ENCODE results near the gene THAP11. TPM values are rescaled to one million over a fixed set of nuclear protein-coding genes. Genes with fewer than 3 reads are reported as not detected.

Gene THAP11
- total RNA-seq, 2 donors from 2014 or later: 31.7 to 39.2 TPM

DNA sequence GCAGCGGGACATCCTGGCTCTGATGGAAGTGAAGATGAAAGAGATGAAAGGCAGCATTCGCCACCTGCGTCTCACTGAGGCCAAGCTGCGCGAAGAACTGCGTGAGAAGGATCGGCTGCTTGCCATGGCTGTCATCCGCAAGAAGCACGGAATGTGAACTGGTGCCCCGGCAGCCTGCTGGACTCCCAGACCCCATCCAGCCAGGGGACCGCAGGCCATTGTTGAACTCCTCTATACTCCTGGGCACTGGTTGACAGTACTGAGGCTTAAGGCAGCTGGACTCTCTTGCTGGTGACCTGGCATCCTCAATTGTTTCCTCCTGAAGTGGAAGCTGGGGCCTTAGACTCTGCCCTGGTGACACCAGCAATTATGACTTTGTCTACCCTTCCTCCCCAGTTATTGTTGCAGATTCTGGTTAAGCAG is 1.2 kb downstream of the THAP11 start:
- no peaks in the 10 kb centered on the region for H3K9me3 Mint-ChIP-seq
- H3K27me3 Mint-ChIP-seq (ENCODE audit: low read depth): no peaks in the 10 kb centered on the region
- H3K27ac Mint-ChIP-seq: peak overlapping the region; percentile 89
- H3K4me1 Mint-ChIP-seq (ENCODE audit: low read depth): peaks cover 53% of the 10 kb centered on the region
- no peak for DNase-seq
- ATAC-seq (replicated peaks in 1 of 2): no peak
- peaks cover 3 to 5% of the 10 kb centered on the region in 2 donors for H3K36me3 Mint-ChIP-seq (ENCODE audit: insufficient read depth in 2 of 2)
- peak overlapping the region; percentile 92 to 98 for H3K4me3 Mint-ChIP-seq

DNA sequence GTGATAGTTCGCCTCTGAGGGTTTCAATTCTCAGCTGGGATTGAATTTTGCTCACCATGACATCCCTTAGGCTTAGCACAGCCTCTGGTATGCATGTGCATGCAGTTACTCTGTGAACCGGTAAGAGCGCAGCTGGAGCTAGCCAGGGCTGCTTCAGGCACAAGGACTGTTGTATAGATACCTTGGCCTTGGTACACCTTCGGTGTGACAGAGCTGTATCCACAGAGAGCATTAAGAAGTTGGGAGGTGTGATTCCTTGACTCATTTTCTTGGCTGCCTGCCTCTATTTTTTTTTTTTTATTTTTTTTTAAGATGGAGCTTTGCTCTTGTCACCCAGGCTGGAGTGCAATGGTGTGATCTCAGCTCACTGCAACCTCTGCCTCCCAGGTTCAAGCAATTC is 2.4 kb downstream of the THAP11 start:
- Mint-ChIP-seq H3K9me3 (no peaks in the 10 kb centered on the region), H3K27me3 (ENCODE audit: low read depth) (no peaks in the 10 kb centered on the region), H3K27ac (peak overlapping the region; percentile 75), H3K4me3 (peak overlapping the region; percentile 98 to 100), H3K36me3 (ENCODE audit: insufficient read depth in 2 of 2) (peaks cover 3 to 5% of the 10 kb centered on the region in 2 donors), H3K4me1 (ENCODE audit: low read depth) (peaks cover 55% of the 10 kb centered on the region)
- DNase-seq: no peak
- ATAC-seq (replicated peaks in 1 of 2): no peak

DNA sequence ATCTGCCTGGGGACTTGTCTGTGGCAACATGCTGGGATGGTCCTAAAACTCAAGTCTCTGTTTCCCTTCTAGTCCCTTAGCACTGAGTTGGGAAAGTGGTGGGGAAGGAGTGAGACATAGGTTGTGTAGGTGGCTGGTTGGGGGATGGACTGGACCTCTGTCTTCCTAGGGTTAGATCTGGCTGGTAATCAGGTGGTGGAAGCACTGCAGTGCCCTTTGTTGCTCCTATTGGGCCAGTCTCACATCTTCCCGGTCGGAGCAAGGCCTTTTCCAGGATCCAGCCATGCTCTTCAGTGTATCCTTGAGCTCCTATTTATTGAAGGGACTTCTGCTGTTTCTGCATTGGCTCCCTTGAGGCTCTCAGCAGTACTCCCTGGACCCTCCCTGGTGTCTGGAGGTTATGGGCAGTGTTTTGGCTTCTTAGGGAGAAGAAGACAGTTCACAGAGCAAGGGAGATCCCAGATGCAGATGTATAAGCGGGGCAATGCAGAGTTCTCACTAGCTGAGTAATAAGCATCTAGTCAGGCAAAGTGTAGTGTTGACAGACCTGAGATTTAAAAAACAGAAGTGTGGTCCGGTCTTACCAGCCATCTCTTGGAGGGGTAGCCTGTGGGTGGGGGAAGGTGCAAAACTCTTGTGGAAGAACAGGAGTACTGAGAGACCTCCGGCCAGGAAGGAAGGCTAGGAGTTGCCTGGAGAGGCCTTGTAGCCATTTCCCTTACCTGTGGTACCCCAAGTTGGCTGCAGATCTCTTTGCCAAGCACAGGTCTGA is 3.4 kb downstream of the THAP11 start:
- DNase-seq (no peak), ATAC-seq (replicated peaks in 1 of 2) (no peak)
- H3K27ac Mint-ChIP-seq: peak overlapping the region; percentile 95
- peaks cover 5% of the 10 kb centered on the region in 2 donors for H3K36me3 Mint-ChIP-seq (ENCODE audit: insufficient read depth in 2 of 2)
- no peaks in the 10 kb centered on the region for H3K9me3 Mint-ChIP-seq
- H3K4me3 Mint-ChIP-seq: peak overlapping the region; percentile 98 to 100
- no peaks in the 10 kb centered on the region for H3K27me3 Mint-ChIP-seq (ENCODE audit: low read depth)
- peaks cover 62% of the 10 kb centered on the region for H3K4me1 Mint-ChIP-seq (ENCODE audit: low read depth)

DNA sequence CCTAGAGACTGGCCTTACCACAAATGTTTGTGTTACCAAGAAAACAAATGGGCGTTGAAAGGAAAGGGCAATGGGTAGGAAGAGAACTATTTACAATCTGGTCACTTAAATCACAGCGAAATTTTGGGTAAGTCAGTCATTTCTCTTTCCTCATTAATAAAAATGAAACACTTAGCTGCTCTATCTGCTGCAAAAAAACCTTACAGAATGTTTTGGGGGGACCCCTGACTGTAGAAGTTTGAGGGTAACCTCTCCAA is 3.9 kb downstream of the THAP11 start:
- DNase-seq (no peak), ATAC-seq (replicated peaks in 1 of 2) (no peak)
- H3K36me3 Mint-ChIP-seq (ENCODE audit: insufficient read depth in 2 of 2): peaks cover 5% of the 10 kb centered on the region in 2 donors
- H3K27me3 Mint-ChIP-seq (ENCODE audit: low read depth): no peaks in the 10 kb centered on the region
- no peaks in the 10 kb centered on the region for H3K9me3 Mint-ChIP-seq
- H3K4me3 Mint-ChIP-seq: peak overlapping the region; percentile 98 to 100
- H3K27ac Mint-ChIP-seq: peak overlapping the region; percentile 95
- peaks cover 62% of the 10 kb centered on the region for H3K4me1 Mint-ChIP-seq (ENCODE audit: low read depth)

DNA sequence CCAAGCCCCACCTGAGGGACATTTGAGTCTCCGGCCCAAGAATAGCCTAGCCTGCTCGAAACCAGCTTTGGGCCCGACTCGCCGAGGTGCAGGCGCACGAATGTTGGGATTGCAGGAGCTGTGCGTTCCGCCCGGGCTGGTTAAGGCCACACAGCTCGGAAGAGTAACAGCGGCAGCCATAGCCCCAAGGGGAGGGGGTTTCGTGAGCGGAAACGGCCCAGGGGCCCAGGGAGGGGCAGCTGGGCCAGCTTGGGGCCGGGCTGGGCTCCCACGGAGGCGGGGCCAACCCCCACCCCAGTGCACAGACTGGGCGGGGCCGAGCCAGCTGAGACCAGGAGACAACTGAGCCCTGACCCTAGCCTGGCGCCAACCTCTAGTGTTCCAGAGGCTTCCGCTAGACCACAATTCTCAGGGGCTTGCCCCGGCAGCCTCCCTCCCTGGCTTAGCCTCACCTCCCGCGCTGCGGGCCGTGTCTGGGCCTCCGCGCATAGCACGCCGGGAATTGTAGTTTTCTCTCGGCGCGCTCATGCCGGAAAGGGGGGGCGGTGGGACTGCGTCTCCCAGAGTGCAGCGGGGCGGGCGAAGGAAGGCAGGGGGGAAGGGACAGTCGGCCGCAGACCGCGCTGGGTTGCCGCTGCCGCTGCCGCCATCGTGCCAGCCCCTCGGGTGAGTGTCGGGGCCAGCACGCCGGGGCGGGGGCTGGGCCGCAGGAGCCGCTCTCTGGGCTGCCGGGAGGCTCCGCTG is 4.4 kb downstream of the THAP11 start, which contains the start of gene NUTF2:
TSS of gene NUTF2 (plus strand) at position 614 of the 744 bp plus-strand sequence. CDS start 18,198 bp downstream, outside the sequence.
- Mint-ChIP-seq H3K4me3 (peak within 1 kb of the TSS; percentile 98 to 100), H3K27ac (peak within 1 kb of the TSS; percentile 95), H3K9me3 (no peaks in the 10 kb centered on the region), H3K36me3 (ENCODE audit: insufficient read depth in 2 of 2) (peaks cover 5% of the 10 kb centered on the region in 2 donors), H3K27me3 (ENCODE audit: low read depth) (no peaks in the 10 kb centered on the region), H3K4me1 (ENCODE audit: low read depth) (peaks cover 59% of the 10 kb centered on the region)
- peak; percentile 97 for DNase-seq
- peak; percentile 72 to 73 for ATAC-seq (replicated peaks in 1 of 2)

DNA sequence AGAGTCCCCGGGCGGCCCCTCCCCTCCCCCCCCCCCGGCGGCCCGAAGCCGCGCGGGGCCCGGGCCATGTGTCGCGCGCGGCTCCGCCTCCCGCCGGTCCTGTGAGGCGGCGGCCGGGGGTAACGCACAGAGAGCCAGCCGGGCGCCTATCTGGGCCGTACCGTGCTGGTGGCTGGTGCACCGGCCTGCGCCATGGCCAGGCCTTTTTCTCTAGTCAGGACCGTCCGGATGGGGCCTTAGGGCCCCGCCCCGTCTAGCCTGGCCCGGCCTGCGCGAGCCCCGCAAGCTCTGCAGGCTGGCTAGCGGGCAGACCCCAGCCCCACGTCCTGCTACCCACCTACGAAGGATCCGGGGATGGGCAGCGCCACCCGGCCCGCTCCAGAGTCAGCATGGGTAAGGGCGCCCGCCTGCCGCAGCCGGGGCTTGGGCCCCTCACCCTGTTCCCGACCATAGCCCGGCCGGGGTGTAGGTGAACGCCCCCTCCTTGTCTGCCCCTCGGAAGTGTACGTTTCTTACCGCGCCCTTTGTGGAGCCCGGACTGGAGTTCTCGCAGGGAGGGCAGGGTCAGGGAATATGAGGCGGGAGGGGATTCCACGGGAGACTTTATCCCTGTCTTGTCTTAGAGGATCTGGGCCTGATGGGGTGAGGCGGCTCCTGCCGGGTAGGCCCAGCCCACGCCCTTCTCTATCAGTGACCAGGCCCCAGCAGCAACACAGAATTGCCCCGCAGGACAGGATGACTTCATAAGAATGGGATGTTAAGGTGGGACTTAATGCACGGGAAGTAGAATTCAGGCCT is 5.1 kb downstream of the THAP11 start, which contains the start of gene CENPT:
TSS of gene CENPT (minus strand) at position 630 of the 798 bp plus-strand sequence. CDS start 13,834 bp downstream, outside the sequence.
- Mint-ChIP-seq H3K36me3 (ENCODE audit: insufficient read depth in 2 of 2) (peaks cover 5% of the 10 kb centered on the region in 2 donors), H3K4me1 (ENCODE audit: low read depth) (peaks cover 57% of the 10 kb centered on the region), H3K9me3 (no peaks in the 10 kb centered on the region), H3K27ac (peak within 1 kb of the TSS; percentile 82), H3K4me3 (peak within 1 kb of the TSS; percentile 98 to 100), H3K27me3 (ENCODE audit: low read depth) (no peaks in the 10 kb centered on the region)
- ATAC-seq (replicated peaks in 1 of 2): peak; percentile 48 to 50
- no peak for DNase-seq

DNA sequence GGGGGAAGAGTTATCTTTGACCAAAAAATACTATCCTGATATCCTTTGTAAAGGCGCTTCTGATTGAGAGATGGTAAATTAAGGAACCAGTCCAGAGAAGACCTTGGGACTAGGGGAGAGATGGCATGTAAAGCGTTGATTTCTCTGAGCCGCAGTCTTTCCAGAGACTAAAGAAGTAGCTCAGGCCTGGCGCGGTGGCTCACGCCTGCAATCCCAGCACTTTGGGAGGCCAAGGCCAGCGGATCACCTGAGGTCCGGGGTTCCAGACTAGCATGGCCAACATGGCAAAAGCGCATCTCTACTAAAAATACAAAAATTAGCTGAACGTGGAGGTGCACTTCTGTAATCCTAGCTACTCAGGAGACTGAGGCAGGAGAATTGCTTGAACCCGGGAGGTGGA is 6.0 kb downstream of the THAP11 start:
- Mint-ChIP-seq H3K27me3 (ENCODE audit: low read depth) (no peaks in the 10 kb centered on the region), H3K4me1 (ENCODE audit: low read depth) (peaks cover 51% of the 10 kb centered on the region), H3K27ac (no peak overlapping the region), H3K36me3 (ENCODE audit: insufficient read depth in 2 of 2) (peaks cover 4 to 5% of the 10 kb centered on the region in 2 donors), H3K4me3 (peak overlapping the region; percentile 82 to 84), H3K9me3 (no peaks in the 10 kb centered on the region)
- ATAC-seq (replicated peaks in 1 of 2): no peak
- DNase-seq: no peak

DNA sequence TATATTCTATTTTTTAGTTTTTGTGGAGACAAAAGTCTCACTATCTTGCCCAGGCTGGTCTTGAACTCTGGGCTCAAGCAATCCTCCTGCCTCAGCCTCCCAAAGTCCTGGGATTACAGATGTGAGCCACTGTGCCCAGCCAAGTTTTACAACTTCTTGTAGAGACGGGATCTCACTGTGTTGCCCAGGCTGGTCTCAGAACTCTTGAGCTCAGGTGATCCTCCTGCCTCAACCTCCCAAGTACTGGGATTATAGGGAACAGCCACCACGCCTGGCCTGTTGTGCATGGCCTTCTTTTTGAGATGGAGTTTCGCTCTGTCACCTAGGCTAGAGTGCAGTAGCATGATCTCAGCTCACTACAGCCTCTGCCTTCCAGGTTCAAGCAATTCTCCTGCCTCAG is 11.6 kb downstream of the THAP11 start:
- peaks cover 48% of the 10 kb centered on the region for H3K4me1 Mint-ChIP-seq (ENCODE audit: low read depth)
- ATAC-seq (replicated peaks in 1 of 2): no peak
- H3K27me3 Mint-ChIP-seq (ENCODE audit: low read depth): no peaks in the 10 kb centered on the region
- H3K9me3 Mint-ChIP-seq: no peaks in the 10 kb centered on the region
- H3K36me3 Mint-ChIP-seq (ENCODE audit: insufficient read depth in 2 of 2): peaks cover 0 to 5% of the 10 kb centered on the region in 2 donors
- no peak overlapping the region for H3K27ac Mint-ChIP-seq
- H3K4me3 Mint-ChIP-seq: no peak overlapping the region
- DNase-seq: no peak

DNA sequence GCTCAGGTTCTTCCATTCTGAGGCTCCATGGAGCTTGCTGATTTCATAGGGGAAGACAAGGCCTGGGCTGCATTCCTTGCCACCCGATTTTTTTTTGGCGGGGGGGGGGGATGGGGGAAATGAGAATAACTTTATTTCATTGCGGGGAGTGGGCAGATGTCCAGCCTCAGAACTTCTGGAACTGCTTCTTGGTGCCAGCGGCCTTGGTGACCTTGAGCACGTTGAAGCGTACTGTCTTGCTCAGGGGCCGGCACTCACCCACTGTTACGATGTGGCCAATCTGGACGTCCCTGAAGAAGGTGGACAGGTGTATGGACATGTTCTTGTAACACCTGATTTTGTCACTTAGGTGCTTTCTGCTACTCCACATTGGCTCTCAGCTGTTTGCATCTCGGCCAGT is 13.7 kb downstream of the THAP11 start:
- DNase-seq (no peak), ATAC-seq (replicated peaks in 1 of 2) (no peak)
- no peaks in the 10 kb centered on the region for H3K9me3 Mint-ChIP-seq
- H3K4me1 Mint-ChIP-seq (ENCODE audit: low read depth): peaks cover 41% of the 10 kb centered on the region
- H3K27ac Mint-ChIP-seq: no peak overlapping the region
- H3K4me3 Mint-ChIP-seq: no peak overlapping the region
- H3K27me3 Mint-ChIP-seq (ENCODE audit: low read depth): no peaks in the 10 kb centered on the region
- peaks cover 0 to 4% of the 10 kb centered on the region in 2 donors for H3K36me3 Mint-ChIP-seq (ENCODE audit: insufficient read depth in 2 of 2)

DNA sequence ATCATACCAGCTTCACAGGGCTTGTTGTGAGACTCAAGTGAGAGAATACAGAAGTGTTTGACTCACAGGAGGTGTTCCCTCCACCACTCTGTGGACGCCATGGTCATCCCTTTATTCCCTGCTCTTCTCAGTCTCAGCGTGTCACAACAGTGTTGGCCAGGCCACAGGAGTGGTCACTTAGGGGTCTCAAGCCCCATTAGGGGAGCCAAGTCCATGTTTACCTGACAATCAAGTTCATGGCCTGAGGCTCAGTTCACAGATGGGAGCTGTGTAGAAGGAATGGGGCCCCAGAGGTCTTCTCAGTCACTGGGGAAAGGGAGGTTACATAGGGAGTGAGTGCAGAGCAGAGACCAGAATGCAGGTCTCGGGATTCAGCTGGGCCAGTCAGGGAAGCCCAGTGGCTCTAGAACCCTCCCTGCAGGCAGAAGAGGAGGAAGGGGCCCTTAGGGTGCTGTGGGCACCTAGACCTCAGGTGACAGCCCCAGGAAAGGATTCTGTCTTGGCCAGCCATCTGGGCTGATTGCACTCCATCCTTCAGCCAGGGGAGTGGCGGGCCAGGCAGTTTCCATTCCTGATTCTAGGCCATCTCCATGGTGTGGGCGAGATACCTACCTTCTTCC is 14.9 kb downstream of the THAP11 start:
- Mint-ChIP-seq H3K27me3 (ENCODE audit: low read depth) (no peaks in the 10 kb centered on the region), H3K27ac (peak overlapping the region; percentile 60), H3K4me1 (ENCODE audit: low read depth) (peaks cover 46% of the 10 kb centered on the region), H3K36me3 (ENCODE audit: insufficient read depth in 2 of 2) (peaks cover 0 to 4% of the 10 kb centered on the region in 2 donors), H3K9me3 (no peaks in the 10 kb centered on the region), H3K4me3 (no peak overlapping the region)
- ATAC-seq (replicated peaks in 1 of 2) (no peak), DNase-seq (no peak)

DNA sequence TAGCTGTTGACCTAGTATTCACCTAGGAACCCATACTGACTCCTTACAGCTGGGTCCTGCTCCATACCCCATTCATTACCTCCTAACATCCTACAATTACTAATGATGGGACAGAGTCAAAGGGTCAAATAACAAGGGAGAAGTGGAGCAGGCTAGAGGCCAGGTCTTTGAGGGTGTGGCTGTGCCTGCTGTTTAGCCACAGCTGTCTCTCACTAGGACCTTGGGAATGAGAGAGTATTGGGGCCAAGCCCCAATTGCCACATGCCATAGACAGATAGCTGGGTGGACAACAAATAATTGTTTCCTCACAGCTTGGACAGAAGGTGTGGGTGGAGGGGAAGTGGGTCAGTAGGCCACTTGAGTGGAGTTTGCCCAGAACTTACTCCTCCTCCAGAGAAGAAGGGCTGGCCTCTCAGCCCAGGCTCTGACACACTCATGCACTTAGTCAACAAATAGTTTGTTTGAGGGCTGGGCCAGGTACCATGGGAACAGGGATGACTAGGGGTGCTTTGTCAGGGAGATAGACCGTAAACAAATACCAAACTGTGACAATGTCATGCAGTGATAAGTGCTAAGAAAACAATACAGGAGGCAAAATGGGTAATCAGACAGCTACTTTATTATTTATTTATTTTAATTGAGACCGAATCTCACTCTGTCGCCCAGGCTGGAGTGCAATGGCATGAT is 15.6 kb downstream of the THAP11 start:
- Mint-ChIP-seq H3K27me3 (ENCODE audit: low read depth) (no peaks in the 10 kb centered on the region), H3K4me1 (ENCODE audit: low read depth) (peaks cover 47% of the 10 kb centered on the region), H3K36me3 (ENCODE audit: insufficient read depth in 2 of 2) (peaks cover 0 to 4% of the 10 kb centered on the region in 2 donors), H3K9me3 (no peaks in the 10 kb centered on the region), H3K27ac (no peak overlapping the region), H3K4me3 (no peak overlapping the region)
- DNase-seq (peak in 1 of 2 donors; percentile 32), ATAC-seq (replicated peaks in 1 of 2) (peak; percentile 89 to 96)

DNA sequence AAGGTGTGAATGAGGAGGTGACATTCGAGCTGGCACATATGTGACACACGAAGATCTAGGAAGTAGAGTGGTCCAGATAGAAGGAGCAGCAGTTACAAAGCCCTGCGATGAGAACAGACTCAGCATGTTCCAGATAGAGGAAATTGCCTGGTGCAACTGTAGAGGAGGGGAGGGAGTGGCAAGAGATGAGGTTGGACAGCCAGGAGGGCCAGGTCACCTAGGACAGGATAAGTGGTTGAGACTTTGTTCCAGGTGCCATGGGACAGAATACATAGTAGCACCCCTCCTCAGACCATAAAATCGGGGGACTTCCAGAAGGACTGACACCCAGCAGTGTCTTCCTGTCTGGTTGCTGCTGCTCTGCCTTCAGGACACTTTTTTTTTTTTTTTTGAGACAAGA is 16.4 kb downstream of the THAP11 start:
- ATAC-seq (replicated peaks in 1 of 2): no peak
- Mint-ChIP-seq H3K36me3 (ENCODE audit: insufficient read depth in 2 of 2) (peaks cover 0 to 4% of the 10 kb centered on the region in 2 donors), H3K4me1 (ENCODE audit: low read depth) (peaks cover 47% of the 10 kb centered on the region), H3K27ac (no peak overlapping the region), H3K27me3 (ENCODE audit: low read depth) (no peaks in the 10 kb centered on the region), H3K4me3 (no peak overlapping the region), H3K9me3 (no peaks in the 10 kb centered on the region)
- no peak for DNase-seq

All from activated T-cell treated with anti-CD3 and anti-CD28 coated beads, Interleukin-2, amount 50 U/mL, for 72 hours (primary cell).